GM18907 (cell line): ENCODE measurements around the gene TEX14.
A peak's percentile ranks its signal among the peaks of the same experiment; 100 is the strongest.

Source experiments
- ATAC-seq: cut with Tn5 transposase; IDR thresholded peaks from one replicate; pipeline ENCODE4 v1.9.1; 2021; ENCODE audit warnings: mild to moderate bottlenecking, moderate library complexity; ENCODE audit not compliant: unreplicated experiment

TEX14 gene, protein sequence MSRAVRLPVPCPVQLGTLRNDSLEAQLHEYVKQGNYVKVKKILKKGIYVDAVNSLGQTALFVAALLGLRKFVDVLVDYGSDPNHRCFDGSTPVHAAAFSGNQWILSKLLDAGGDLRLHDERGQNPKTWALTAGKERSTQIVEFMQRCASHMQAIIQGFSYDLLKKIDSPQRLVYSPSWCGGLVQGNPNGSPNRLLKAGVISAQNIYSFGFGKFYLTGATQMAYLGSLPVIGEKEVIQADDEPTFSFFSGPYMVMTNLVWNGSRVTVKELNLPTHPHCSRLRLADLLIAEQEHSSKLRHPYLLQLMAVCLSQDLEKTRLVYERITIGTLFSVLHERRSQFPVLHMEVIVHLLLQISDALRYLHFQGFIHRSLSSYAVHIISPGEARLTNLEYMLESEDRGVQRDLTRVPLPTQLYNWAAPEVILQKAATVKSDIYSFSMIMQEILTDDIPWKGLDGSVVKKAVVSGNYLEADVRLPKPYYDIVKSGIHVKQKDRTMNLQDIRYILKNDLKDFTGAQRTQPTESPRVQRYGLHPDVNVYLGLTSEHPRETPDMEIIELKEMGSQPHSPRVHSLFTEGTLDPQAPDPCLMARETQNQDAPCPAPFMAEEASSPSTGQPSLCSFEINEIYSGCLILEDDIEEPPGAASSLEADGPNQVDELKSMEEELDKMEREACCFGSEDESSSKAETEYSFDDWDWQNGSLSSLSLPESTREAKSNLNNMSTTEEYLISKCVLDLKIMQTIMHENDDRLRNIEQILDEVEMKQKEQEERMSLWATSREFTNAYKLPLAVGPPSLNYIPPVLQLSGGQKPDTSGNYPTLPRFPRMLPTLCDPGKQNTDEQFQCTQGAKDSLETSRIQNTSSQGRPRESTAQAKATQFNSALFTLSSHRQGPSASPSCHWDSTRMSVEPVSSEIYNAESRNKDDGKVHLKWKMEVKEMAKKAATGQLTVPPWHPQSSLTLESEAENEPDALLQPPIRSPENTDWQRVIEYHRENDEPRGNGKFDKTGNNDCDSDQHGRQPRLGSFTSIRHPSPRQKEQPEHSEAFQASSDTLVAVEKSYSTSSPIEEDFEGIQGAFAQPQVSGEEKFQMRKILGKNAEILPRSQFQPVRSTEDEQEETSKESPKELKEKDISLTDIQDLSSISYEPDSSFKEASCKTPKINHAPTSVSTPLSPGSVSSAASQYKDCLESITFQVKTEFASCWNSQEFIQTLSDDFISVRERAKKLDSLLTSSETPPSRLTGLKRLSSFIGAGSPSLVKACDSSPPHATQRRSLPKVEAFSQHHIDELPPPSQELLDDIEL (N-terminal part only)

DNA sequence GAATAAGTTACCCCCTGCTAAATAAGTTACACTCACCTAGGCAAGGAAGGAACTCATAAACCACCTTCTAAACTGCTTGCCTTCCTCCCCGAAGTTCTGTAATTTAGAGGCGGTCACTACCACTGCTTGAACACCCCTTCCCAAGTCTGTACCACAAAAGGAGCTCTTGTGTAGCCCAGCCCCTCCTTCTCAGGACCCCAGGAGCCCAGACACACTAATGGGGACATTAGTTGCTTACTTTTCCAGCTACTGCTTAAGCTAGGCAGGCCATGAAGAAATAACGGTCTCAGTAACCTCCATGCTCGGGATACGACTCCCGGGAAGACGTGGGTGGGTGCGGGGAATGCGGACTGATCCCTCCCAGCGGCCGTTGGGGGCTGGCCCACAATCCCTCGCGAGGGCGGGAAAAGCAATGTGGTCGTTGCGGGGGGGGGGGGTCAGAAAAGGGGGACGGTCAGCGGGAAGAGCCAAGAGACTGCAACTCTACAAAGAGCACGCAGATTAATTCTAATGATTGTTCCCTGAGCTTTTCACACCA lies at the start of gene TEX14:
TSS of gene TEX14 (minus strand) at position 345 of the 538 bp plus-strand sequence. CDS start 40,044 bp downstream, outside the sequence.
- no peak for ATAC-seq

DNA sequence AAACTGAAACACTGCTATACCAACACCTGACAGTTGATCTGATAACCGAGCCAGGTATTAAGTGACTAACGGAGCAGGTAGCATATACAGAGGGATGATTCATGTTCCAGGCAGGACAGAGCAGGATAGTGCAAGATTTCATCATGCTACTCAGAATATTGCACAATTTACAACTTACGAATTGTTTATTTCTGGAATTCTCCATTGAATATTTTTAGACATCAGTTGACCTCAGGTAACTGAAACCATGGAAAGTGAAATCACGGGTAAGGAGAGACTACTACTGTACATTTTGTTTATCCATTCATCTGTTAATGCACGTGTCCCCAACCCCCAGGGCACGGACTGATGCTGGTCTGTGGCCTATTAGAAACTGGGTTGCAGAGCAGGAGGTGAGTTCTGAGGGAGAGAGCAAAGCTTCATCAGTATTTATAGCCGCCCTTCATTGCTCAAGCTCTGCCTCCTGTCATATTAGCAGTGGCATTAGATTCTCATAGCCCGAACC lies 49.3 kb upstream of the TEX14 start:
- no peak for ATAC-seq

DNA sequence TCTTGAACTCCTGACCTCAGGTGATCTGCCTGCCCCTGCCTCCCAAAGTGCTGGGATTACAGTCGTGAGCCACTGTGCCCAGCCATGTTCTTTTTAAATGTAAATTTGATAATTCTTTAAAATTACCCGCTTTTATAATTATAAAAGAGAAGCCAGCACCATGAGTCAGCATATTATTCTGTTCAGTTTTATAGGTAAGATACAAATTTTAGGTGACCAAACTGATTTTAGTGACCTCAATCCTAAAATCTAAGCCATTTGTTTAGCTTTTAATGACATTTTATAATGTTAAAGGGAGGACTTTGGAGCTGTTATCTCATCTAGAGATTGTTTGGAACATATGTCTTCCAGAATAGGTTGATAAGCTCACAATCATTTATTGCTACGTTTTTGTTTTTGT lies 43.0 kb upstream of the TEX14 start:
- ATAC-seq = no peak

DNA sequence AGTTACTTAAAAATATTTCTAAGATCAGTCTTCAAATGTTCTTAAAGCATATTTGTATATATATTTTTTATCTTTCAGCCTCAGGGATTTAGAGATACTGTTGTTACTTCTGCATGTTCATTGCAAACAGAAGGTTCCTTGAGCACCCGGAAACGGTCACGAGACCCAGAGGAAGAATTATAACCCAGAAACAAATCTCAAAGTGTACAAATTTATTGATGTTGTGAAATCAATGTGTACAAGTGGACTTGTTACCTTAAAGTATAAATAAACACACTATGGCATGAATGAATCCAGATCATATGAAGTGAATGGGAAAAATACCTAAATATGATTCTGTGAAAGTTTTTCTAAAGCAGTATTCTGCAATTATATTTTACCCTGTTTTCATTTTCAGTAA lies 42.2 kb upstream of the TEX14 start:
- ATAC-seq = no peak

DNA sequence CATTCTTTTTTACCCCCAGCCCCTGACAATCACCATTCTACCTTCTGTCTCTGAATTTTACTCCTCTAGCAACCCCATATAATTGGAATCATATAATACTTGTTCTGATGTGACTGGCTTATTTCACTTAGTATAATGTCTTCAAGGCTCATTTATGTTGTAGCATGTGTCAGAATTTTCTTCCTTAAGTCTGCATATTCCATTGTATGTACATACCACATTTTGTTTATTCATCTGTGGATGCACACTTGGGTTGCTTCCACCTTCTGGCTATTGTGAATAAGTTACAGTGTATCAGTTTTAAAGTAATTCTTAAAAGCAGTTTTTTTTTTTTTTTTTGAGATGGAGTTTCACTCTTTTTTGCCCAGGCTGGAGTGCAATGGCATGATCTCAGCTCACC lies 39.1 kb upstream of the TEX14 start:
- ATAC-seq = no peak

DNA sequence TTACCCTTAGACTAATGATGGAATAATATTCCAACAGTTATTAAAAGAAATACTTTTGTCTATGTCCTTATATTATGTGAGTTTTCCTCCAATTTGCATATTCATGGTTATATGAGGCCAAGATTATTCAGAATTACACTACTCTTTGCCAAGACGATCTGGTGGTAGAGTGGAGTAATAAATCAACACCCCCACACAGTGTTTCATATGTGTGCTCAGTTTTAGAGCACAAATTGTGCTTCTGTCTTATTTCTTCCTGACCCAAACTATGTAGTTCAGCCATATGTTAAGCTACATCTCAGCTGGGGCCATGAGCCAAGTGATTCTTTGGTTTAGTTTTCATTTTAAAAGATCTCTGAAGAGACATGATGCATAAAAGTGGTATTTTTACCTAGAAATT lies 37.0 kb upstream of the TEX14 start:
- no peak for ATAC-seq

DNA sequence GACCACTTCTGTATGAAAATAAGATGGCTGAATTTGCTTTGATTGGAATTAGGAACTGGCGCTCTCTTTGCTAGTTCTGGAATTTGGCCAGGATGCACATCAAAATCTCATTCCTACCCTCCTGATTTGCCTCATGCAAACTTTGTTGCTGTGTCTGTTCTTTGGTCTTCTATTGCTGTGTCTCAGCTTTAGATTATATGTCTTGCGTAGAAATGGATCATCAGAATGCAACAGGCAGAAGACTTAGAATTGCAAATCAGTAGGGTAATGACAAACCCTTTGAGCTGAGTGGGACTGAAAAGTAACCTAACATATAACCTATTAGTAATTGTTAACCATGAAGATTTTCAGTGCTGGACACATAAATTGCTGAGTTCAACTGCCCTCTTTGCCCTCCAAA lies 30.9 kb upstream of the TEX14 start:
- no peak for ATAC-seq

DNA sequence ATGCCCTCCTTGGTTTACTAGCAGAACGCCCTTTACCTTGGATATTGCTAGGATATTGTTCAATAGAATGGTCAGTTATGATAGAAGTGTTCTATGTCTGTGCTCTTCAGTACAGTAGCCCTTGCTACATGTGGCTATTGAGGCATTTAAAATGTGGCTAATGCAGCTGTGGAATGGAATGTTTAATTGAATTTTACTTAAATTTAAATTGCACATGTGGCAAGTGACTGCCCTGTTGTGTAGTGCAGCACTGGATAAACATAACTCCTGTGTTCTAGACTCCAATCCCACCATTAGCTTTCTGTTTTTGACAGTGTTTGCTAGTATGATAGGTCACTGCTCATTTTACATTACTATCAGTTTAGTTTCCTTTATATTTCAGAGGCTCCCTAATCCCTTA lies 30.4 kb upstream of the TEX14 start:
- no peak for ATAC-seq

DNA sequence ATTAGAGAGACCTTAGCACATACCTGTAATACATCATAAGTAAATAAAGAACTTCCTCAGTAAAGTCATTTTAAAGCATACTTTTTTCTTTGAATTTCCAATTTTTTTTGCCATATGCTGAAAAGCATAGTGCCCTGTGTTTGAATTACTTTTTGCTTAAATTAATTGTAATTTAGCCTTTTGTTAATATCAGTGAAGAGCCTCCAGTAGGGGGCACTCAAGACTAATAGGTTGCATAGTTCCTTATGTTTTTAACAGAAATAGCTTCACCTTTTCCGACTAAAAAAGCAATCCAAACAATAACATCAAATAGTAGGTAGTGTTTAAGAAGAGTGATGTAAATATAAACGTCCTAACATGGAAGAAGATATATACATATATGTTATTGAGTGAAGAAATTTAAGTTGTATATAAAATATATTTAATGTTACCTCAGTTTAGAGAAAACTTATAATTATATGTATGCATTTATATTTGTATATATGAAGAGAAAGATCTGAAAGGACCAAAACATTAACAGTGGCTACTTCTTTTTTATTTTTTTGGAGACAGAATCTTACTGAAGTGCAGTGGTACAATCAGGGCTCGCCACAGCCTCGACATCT lies 19.2 kb upstream of the TEX14 start:
- ATAC-seq = no peak

DNA sequence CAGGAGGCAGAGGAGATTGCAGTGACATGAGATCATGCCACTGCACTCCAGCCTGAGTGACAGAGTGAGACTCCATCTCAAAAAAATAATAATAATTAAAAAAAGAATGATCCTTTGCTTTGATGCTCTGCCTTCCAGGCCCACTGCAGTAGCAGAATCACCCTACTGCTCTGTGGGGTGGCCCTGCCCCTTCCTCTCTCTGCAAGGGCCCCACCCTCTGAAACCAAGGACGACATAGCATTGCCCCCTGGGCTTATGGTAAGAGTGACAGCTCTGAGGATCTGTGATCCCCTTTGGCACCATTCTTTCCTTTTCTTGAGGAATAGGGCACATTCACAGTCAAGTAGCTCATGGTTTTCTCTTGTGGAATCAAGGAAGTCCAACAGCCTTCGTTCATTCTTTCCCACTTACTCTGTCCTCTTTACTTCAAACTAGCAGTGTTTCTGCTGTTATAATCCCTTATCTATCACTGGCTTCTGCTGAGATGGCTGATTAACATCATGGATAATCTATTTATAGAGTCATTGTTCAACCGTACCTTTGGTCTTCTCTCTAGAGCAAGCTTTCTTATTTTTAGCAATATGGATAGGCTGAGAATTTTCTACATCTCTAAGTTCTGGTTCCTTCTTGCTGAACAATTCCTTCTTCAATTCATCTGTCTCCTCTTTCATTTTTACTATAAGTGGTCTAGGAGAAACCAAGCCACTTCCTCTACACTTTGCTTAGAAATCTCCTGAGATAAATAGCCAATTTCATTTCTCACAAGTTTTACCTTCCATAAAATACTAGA lies 14.7 kb upstream of the TEX14 start:
- ATAC-seq = no peak

DNA sequence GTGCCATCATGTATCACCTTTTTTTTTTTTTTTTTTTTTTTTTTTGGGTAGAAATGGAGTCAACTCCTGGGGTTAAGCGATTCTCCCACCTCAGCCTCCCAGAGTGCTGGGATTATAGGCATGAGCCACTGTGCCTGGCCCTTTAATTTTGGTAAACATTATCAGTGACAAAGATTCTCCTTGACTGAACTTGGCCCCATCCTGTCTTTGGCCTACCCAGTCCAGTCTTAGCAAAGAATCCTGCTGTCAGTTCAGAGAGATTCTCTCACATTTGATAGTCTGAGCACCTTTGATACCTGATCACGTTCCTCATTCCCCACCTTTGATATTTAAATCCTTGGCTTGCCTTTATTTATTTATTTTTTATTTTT lies 12.1 kb upstream of the TEX14 start:
- no peak for ATAC-seq

DNA sequence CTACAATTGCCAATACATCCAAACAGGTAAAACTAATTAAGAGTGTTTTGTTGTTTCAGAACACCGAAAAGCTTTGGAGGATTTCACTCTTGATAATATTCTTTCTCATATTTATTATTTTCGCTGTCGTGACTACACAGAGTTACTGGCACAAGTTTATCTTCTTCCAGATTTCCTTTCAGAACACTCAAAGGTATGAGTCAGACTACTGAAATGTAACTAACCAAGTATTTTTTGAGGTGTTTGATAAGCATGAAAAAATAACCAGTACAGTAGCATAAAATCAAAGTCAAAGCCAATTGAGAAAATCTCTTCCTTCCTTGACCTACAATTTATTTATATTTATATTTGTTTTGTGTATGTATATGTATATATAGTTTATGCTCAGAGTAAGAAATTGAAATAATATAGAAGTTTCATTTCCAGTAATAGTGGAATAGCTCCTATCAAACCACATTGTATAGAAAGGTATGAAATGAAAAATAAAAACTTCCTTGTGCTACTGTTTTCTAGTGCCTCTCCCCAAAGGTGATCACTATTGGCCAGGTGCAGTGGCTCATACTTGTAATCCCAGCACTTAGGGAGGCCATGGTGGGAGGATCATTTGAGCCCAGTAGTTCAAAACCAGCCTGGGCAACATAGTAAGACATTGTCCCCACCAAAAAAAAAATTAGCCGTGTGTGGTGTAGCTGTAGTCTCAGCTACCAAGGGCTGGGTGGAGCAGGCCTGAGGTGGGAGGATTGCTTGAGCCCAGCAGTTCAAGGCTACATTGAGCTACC lies 11.5 kb upstream of the TEX14 start:
- ATAC-seq = no peak

DNA sequence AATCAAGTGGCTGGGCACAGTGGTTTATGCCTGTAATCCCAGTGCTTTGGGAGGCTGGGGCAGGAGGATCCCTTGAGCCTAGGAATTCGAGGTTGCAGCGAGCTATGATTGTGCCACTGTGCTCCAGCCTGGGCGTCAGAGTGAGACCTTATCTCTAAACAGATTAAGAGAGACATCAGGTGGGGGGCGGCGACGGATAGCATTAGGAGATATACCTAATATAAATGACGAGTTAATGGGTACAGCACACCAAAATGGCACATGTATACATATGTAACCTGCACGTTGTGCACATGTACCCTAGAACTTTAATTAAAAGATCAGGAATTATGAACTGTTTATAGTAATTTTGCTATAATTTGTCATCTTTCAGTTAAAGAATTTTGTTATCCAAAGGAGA lies 10.9 kb upstream of the TEX14 start:
- ATAC-seq = no peak

DNA sequence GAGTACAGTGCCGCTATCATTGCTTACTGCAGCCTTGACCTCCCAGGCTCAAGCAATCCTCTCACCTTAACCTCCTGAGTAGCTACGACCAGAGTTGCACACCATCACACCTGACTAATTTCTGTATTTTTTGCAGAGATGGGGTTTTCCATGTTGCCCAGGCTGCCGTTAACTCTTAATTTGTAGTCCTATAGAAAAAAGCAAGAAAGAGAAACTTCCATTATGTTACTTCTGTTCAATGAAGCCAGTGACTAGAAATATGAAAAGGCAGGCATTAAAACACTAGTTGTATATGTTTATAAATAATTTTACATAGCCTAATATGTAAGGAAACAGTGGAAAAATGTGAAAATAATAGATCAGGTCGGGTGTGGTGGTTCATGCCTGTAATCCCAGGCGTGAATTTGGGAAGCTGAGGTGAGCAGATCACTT lies 10.2 kb upstream of the TEX14 start:
- peak; percentile 63 for ATAC-seq

DNA sequence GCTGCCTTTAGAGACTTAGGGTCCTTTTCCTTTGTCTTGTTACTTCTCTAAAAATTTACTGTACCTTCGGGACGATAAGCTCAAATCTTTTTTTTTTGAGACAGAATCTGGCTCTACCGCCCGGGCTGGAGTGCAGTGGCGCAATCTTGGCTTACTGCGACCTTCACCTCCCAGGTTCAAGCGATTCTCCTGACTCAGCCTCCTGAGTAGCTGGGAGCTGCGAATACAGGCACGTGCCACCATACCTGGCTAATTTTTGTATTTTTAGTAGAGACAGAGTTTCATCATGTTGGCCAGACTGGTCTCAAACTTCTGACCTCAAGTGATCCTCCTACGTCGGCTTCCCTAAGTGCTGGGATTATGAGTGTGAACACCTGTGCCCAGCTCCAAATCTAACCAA lies 7.9 kb upstream of the TEX14 start:
- ATAC-seq = no peak

DNA sequence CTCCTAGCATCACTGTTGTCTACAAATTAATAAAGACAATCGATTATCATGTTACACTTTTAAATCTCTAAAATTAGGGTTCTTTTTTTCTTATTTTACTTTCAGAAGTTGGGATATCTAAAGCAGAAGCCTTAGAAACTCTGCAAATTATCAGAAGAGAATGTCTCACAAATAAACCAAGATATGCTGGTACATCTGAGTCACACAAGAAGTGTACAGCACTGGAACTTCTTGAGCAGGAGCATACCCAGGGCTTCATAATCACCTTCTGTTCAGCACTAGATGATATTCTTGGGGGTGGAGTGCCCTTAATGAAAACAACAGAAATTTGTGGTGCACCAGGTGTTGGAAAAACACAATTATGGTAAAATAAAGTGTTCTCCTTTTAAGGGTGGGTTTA lies 3.0 kb upstream of the TEX14 start:
- ATAC-seq = no peak

DNA sequence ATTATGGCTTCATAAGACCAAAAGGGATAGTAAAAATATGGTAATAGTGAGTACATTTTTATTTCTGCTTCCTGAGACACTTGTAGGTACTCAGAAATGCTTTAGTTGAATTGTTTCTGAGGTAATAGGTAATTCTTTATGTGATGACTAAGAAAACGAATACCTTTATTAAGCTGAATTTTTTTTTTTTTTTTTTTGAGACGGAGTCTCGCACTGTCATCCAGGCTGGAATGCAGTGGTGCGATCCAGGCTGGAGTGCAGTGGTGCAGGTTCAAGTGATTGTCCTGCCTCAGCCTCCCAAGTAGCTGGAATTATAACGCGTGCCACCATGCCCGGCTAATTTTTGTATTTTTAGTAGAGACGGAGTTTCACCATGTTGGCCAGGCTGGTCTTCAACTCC lies 2.5 kb upstream of the TEX14 start:
- ATAC-seq = no peak

DNA sequence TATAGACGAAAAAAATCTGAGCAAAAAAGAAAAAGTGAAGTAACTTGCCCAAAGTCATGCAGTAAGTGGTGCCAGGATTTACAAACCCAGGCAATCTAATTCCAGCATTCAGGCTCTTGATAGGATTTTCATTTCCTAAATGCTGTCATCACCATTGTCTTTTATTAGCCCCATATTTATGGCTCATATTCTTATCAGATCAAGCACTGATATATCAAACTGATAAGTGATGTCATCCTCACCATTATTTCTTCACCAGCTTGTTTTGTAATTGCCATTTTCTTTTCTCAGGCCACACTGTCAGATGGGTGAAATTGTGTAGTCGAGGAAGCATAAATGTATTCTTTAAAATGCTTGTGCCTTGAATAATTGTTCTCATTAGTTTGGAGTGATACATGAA lies 1.9 kb upstream of the TEX14 start:
- no peak for ATAC-seq

DNA sequence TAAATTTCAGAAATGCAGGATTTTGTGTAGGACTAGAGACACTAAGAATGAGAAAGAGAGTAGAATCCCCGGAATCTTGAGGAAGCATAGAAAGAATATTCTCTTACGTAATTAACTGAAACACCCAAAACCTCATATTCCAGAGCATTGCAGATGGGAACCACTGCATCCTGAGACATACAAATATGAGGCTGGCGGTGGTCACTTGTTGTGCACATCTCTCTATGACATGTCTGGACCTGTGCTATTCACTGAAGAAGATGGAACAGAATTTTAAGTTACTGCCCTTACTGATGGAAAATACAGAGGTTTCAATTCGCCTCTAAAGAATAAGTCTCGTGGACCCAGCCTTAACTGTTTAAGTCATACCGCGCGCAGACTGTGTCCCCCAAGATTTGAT lies 1.4 kb upstream of the TEX14 start:
- no peak for ATAC-seq
